ENCODE measurements around the gene GNPTG.

DNA sequence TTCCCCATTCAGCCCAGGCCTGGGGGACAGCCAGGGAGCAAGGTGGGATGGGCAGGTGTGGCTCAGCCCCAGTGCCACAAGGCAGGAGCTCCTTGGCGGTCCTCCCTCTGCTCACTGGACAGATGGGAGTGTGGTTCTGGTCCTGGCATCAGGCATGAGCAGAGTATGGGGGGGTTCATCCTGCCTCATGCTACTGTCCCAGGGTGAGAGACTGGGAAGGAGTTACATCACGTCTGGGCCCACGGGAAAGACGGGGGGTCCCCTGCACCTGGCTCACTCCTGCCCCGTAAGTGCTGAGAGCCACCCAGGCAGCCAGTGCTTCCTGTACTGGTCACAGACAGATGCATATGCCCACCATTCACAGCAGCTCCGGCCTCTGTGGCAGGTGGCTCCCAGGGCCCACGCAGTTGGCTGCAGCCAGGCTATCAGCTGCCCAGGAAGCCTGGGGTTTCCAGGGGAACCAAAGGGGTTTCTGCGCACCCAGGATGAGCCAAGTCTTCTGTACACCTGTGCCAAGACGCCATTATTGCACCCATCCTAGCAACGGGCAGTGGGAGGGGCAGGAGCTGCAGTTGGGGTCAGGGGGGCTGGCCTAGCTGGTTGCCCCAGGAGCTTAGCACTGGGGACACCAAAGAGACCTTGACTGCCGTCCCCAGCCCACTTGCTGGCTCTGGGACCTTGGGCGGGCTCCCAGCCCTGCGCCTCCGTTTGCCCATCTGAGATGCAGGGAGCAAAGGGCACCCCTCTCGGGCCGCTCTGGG, 16.3 kb upstream of the GNPTG start:
- no peak for TF ChIP-seq JUND (IDR thresholded peaks at IDR 0.05)
- TF ChIP-seq EZH2phosphoT487 (IDR thresholded peaks at IDR 0.05; ENCODE audit: borderline replicate concordance, low read depth): no peak
- no peak for TF ChIP-seq FOSL2 (IDR thresholded peaks at IDR 0.05; ENCODE audit: borderline replicate concordance, low read depth)
- TF ChIP-seq CTCF (IDR thresholded peaks at IDR 0.05): no peak
- TF ChIP-seq MXI1 (IDR thresholded peaks at IDR 0.05; ENCODE audit: low read depth, low read length): no peak
- TF ChIP-seq SIN3A (IDR thresholded peaks at IDR 0.05; ENCODE audit: borderline replicate concordance, low read depth, low read length): no peak
- no peak for TF ChIP-seq POLR2AphosphoS5 (IDR thresholded peaks at IDR 0.05; ENCODE audit: low read depth, low read length)
- no peak for TF ChIP-seq TCF12 (IDR thresholded peaks at IDR 0.05)
- TF ChIP-seq TAF1 (IDR thresholded peaks at IDR 0.05; ENCODE audit: borderline replicate concordance, low read depth, low read length): no peak
- TF ChIP-seq RAD21 (IDR thresholded peaks at IDR 0.05; ENCODE audit: low read length): no peak
